Measurements from ENCODE around the gene TUBB2B.

Gene TUBB2B

GRCh38 chr6:3232017-3232945, 4.8 kb upstream of the TUBB2B start:
- no peak for DNase-seq

- no peak for DNase-seq
Observed at GRCh38 chr6:3231247-3232016, 4.0 kb upstream of the TUBB2B start.

- DNase-seq = no peak
Observed at GRCh38 chr6:3230900-3231246, 3.4 kb upstream of the TUBB2B start.

GRCh38 chr6:3230256-3230882, 2.9 kb upstream of the TUBB2B start:
- no peak for DNase-seq

GRCh38 chr6:3229566-3230178, 2.2 kb upstream of the TUBB2B start:
- DNase-seq = no peak

- no peak for DNase-seq
Observed at GRCh38 chr6:3228771-3229565, 1.5 kb upstream of the TUBB2B start.

- DNase-seq = no peak
Observed at GRCh38 chr6:3228046-3228671, 706 bp upstream of the TUBB2B start.

GRCh38 chr6:3226481-3227362, 731 bp downstream of the TUBB2B start:
- DNase-seq = peak in 1 of 2 donors; percentile 43

- DNase-seq = no peak
Observed at GRCh38 chr6:3226042-3226441, 1.4 kb downstream of the TUBB2B start.

- DNase-seq = no peak
Observed at GRCh38 chr6:3222506-3223038, 4.9 kb downstream of the TUBB2B start.

GRCh38 chr6:3221578-3221977, 5.9 kb downstream of the TUBB2B start:
- no peak for DNase-seq

GRCh38 chr6:3220366-3220765, 7.1 kb downstream of the TUBB2B start:
- no peak for DNase-seq

- no peak for DNase-seq
Observed at GRCh38 chr6:3218266-3218665, 9.2 kb downstream of the TUBB2B start.

- no peak for DNase-seq
Observed at GRCh38 chr6:3217286-3217685, 10.2 kb downstream of the TUBB2B start.

GRCh38 chr6:3214898-3215297, 12.6 kb downstream of the TUBB2B start:
- DNase-seq = no peak

GRCh38 chr6:3213334-3213695, 14.1 kb downstream of the TUBB2B start:
- DNase-seq = no peak

GRCh38 chr6:3212261-3212660, 15.2 kb downstream of the TUBB2B start:
- DNase-seq = no peak

GRCh38 chr6:3211681-3212080, 15.8 kb downstream of the TUBB2B start:
- DNase-seq = no peak

GRCh38 chr6:3210024-3210610, 17.3 kb downstream of the TUBB2B start:
- DNase-seq = no peak
